Measurements from ENCODE around the gene SNX7.
A peak's percentile ranks its signal among the peaks of the same experiment; 100 is the strongest.

SNX7 gene, protein sequence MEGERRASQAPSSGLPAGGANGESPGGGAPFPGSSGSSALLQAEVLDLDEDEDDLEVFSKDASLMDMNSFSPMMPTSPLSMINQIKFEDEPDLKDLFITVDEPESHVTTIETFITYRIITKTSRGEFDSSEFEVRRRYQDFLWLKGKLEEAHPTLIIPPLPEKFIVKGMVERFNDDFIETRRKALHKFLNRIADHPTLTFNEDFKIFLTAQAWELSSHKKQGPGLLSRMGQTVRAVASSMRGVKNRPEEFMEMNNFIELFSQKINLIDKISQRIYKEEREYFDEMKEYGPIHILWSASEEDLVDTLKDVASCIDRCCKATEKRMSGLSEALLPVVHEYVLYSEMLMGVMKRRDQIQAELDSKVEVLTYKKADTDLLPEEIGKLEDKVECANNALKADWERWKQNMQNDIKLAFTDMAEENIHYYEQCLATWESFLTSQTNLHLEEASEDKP

GRCh38 chr1:98661544-98662355 lies at the start of gene SNX7:
SNX7 (plus strand) TSS chr1:98661721; CDS start chr1:98661732, 11 bp downstream.
- peak; percentile 97 for DNase-seq

GRCh38 chr1:98637316-98637715 lies 24.2 kb upstream of the SNX7 start:
- DNase-seq = no peak

- no peak for DNase-seq
These were observed 23.3 kb upstream of the SNX7 start for GRCh38 chr1:98638185-98638584.

DNA sequence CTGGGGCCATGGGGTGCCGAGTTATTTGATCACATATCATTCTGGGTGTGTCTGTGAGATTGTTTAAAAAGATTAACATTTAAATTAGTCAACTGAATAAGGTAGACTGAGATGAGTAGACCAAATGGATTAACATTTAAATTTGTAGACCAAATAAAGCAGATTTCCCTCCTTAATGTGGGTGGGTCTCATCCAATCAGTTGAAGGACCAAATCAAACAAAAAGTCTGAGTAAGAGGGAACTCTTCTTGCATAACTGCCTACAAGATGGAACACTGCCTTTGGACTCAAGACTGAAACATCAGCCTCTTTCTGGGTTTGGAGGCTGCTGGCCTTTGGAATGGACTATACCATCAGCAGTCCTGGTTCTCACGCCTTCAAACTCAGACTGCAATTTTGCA lies 17.0 kb upstream of the SNX7 start:
- no peak for DNase-seq

GRCh38 chr1:98651116-98651632 lies 10.3 kb upstream of the SNX7 start:
- peak; percentile 31 for DNase-seq

DNA sequence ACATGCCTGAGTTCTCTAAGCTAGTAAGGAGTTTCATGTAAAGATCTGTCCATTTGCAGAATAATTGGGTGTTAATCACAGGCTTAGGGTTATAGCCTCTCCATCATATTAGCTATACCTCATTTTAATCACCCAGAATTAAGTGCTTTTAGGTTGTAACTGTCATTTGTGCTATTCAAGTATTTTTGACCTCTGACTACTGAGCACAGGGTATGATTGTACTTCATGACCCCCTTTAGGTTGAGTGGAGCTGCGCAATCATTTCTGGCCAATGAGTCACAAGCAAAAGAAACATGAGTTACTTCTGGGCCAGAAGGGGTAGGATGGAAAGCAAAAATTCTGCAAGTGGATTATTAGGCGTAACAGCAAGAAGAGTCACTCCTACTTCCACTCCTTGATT lies 8.4 kb upstream of the SNX7 start:
- no peak for DNase-seq

DNA sequence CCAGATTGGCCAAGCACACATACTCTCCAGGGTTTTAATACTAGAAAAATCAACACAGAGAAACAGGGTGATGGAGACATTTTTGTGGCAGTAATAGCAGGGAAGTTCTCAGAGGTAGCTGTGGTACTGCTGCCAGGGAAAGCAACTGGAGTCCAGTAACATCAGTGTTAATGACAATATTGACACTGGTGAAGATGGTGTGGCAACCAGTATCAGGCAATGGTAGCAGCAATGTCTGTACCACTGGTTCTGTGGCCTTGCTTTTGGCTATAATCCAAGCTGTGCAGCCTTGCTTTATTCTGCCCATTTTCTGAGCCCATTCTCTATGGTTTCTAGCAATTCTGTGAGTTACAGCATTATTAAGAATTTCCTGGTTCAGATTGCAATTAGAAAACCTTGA lies 1.6 kb upstream of the SNX7 start:
- DNase-seq = peak; percentile 62

GRCh38 chr1:98660940-98661543 lies 479 bp upstream of the SNX7 start:
- no peak for DNase-seq

GRCh38 chr1:98662356-98662670 lies 792 bp downstream of the SNX7 start:
- peak; percentile 76 for DNase-seq

DNA sequence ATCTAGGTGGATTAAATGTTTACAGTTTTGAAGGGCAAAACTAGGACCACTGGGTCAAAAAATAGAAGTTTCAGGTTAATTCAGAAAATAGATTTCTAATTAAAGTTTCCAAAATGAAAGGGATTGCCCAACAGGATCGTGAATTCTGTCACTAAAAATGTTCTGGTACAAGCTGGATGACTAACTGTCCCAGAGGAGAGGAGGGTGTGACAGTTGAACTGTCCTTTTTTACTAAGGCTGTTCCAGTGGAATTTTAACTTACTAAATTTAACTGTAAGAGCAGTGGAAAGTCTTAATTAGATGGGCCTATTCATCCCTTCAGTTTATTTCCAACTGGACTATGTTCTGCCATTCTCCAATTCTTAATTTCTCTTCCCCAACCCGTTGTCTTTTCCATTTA lies 7.2 kb downstream of the SNX7 start:
- no peak for DNase-seq

GRCh38 chr1:98669355-98670296 lies 8.1 kb downstream of the SNX7 start:
- no peak for DNase-seq

- peak; percentile 17 for DNase-seq
These were observed 10.7 kb downstream of the SNX7 start for GRCh38 chr1:98672189-98672588.

- no peak for DNase-seq
These were observed 12.7 kb downstream of the SNX7 start for GRCh38 chr1:98674075-98674781.

- DNase-seq = no peak
These were observed 13.8 kb downstream of the SNX7 start for GRCh38 chr1:98675282-98675681.

DNA sequence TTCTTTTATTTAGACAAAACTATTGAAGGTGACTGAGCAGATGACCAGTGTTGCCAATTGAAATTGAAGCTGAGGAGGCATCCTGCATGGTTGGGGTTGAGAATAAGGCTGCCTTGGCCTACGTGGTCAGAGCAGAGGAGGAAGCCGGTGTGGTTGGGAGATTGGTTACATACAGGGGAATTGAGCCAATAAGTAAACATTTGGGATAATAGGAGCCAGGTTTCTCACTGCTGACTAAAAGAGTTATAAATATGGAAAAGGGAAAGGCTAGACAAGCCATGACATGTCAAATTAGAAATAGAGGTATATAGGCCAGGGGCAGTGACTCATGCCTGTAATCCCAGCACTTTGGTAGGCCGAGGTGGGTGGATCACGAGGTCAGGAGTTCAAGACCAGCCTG lies 15.8 kb downstream of the SNX7 start:
- peak; percentile 70 for DNase-seq

DNA sequence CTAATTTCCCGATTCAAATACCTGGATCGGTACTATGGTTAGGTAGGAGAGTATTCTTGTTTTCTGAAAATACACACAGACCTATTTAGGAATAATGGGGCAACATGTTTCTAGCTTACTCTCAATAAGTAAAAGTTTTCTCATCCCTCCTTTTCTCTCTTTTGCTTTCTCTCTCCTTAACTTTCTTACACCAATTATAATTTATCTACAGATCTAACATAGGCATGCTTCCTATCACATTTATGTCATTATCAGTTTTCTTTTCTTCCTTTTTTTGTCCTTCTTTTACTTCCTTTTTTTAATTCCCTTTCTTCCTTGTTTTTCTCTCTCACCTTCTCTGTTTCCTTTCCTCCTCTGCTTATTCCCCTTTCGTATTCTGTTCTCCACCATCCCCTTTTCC lies 20.3 kb downstream of the SNX7 start:
- DNase-seq = no peak

DNA sequence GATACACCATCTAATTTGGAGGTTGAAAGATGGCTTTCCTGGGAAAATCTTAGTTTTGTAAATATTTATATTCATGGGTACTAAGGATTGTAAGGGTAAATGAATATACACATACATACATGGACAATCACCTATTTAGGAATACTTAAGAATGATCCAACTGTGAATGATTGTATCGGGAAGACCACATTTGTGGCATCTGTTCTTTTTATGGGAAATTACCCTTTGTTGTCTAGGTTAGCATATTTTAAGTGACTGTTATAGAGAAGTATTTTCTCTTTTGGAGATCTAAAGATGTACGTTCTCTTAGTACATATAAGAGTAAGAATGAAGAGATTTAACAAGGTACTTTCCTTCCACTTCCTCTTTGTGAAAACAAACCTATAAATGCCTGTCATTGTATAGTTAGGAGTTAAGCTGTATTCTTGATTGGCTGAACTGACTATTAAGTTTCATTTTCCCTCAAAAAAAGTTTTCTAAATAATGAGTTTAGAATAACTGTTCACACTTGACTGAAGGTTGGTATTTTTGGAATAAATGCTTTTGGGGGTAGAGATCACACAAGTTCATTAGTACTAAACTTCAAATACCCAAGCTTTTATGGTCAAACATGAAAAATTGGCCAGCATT lies 26.7 kb downstream of the SNX7 start:
- DNase-seq = no peak

DNA sequence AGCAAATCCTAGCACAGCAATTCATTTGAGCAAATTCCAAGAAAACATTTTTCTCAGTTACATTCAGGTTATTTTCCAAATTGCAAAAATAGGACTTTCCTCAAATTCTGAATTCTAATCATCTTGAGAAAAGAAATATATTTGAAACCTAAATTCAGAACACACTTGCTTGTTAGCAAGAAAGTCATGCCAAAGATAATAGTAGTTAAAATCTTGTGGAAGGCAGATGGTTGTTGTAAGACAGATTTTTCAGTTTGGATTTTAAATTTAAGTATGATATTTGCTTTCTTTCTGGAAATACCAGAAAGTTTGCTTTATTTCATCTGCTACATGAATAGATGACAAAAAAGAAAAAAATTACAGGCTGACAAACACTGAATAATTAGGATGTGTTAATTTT lies 29.1 kb downstream of the SNX7 start:
- DNase-seq = no peak

DNA sequence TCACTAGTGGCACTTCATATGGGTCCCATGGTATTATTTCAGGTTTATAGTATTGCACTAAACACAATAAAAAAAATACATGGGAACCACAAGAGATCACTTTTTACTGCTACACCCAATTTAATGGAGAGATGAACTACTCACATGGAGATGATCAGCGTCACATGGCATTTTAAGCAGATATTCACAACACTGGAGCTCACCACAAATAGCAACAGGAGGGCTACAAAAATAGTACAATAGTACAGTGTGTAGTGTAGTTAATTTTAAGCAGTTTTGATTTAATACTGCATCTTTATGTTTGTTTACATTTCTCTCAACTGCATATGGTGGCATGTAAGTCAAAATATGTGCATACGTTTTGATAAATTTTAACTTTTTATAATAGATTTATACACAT lies 31.0 kb downstream of the SNX7 start:
- no peak for DNase-seq

GRCh38 chr1:98693385-98693784 lies 31.9 kb downstream of the SNX7 start:
- DNase-seq = peak; percentile 92

DNA sequence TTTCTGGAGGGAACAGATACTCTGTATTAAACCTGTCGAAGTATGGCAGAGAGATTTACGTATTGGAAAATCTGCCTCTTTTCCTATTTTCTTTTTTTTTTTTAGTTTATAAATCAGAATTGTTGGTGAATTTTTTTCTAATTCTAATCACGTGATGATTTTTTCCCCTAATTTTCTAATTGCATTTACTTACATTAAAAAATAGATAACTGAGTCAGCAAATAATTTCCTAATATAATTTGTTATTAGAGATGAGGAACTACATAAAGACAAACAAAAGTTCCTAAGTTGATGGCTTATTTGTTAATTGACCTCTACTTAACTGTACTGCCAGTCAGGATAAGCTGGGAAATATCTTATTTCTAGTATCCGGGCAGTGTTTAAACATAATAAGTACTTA lies 34.6 kb downstream of the SNX7 start:
- DNase-seq = no peak
